NCI-H446 (cell line): ENCODE measurements around the gene TTLL1.
A peak's percentile ranks its signal among the peaks of the same experiment; 100 is the strongest.
"Not testable (repeated sequence)": the region's sequence is repeated elsewhere in the genome, so short reads cannot be mapped to it uniquely, and the experiment has no call there.

Experiments
- DNase-seq, 2 experiments: peaks; one replicate each; lab custom pipeline; 2025; lab: John Stamatoyannopoulos, UW

TTLL1 gene

GRCh38 chr22:43110444-43110926 lies 21.3 kb upstream of the TTLL1 start, which contains the start of gene BIK:
Gene BIK (plus strand): TSS chr22:43110750. CDS start chr22:43124023, 13,273 bp downstream.
- DNase-seq: no peak

DNA sequence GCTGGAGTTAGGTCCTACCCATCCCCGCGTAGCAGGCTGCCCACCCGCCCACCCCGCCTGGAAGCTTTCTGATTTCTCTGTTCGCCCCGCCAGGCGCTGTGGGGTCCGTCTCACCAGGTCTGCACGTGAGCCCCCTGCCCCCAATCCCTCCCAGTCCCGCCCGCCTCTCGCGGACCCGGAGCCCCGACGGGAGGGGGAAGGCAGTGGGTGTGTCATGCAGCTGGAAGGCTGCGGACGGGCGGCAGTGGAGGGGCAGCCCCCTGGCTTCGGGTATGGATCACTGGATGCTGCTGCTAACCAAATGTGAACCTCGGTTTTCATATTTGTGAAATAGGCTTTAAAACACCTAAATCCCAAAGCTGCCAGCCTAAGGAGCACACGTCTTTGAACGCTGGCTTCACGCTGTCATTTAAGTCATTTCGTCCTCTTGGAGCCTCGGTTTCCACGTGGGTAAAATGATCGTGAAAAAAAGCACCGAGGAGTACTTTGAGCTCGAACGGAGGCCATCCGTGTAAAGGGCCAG lies 20.8 kb upstream of the TTLL1 start:
- no peak for DNase-seq

DNA sequence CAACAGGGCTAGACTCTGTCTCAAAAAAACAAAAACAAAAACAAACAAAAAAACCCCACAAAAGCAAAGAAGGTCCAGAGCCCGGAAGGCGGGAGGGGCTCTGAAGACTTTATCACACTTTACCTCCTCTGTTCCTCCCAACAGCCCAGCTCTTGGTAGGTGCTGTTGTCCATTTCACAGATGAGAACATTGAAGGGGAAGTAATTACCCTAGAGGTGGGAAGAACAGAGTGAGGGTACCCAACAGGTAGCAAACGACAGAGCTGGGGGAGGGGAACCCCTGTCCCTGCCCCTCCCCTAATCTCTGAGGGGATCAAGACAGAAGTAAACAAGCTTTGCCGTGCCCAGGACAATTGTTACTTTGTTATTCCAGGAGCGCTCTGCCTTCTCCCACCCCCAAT lies 20.3 kb upstream of the TTLL1 start:
- no peak for DNase-seq

DNA sequence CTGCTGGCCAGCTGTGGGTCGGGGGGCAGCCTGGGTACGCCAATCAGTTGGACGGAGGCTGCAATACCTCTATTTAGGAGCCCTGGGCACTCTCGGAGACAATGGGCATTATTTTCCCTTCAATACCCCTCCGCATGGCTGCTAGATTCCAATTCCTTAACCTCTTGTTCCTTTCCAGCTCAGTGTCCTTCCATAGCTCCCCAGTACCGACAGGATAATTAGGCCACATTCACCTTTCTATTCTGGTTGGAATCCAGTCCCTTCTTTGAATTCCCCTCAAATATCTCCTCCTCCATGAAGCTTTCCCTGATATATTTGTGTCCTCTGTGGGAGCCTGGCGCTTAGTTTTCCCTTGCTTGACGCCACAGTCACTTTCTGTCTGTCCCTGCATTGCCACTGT lies 17.1 kb upstream of the TTLL1 start:
- no peak for DNase-seq

- DNase-seq: not testable (repeated sequence)
Observed at GRCh38 chr22:43104950-43105349, 15.8 kb upstream of the TTLL1 start.

DNA sequence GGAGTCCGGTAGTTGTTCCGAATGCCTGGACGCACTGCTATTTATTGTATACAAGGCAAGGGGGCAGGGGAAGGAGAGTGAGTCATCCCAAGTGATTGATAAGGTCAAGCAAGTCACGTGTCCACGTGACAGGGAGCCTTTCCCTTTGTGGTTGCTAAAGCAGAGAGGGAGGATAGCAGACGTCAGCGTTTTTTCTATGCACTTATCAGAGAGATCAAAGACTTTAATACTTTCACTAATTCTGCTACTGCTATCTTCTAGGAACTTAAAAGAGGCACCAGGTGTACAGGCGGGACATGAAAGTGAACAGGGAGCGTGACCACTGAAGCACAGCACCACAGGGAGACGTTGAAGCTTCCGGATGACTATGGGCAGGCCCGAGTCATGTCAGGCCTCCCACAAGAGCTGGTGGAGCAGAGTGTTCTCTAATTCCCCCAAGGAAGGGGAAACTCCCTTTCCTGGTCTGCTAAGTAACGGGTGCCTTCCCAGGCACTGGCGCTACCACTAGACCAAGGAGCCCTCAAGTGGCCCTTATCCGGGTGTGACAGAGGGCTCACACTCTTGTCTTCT lies 14.9 kb upstream of the TTLL1 start:
- DNase-seq: not testable (repeated sequence)

DNA sequence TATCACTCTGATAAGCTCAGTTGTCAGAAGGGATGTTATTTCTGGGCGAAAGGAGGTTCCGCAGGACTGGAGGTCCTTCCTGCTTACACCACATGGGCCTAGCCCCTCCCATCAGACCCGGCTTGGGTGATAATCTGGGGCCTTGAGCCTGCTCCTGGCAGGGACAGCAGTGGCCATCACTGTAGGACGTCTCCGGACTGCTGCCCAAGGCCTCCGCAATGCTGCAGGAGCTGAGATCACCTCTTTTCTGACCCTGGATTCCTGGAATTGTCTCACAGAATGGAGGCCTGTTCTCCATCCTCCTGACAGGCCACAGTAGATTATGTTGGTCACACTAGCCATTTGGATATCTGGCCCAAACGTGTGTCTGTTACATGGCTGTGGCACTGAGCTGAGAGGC lies 12.1 kb upstream of the TTLL1 start:
- no peak for DNase-seq

DNA sequence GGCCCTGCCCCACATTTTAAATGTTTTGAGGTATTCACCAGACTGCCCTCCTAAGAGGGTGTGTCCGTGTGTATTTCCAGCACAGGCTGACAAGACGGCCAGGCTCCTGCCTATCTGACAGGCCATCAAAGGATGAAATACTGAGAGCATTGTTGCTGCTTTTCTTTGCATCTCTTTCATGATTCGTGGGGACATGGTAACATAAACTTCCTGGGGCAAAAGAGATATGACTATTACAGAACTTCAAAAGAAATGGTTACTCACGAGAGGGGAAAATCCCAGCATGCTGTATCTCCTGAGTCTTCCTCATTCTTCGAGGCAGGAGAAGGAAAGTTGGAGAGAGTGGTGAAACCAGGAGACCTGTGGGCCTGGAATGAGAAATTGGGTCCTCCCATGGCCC lies 11.0 kb upstream of the TTLL1 start:
- DNase-seq: no peak

DNA sequence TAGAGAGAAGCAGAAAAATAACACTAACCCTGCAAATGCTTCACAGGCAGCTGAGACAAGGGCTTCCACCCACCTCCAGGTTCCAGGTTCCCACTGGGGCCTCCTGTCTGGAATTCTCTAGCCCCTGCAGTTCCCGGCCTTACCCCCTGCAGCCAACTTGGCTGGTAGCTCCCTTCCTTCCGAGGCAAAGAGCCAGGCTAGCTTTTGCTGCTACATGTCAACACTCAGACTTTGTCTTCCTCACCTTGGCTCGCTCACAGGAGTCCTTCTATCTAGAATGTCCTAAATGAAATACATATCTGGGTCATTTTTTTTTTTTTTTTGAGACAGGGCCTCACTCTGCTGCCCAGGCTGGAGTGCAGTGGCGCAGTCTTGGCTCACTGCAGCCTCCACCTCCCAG lies 9.9 kb upstream of the TTLL1 start:
- peak in 1 of 2 experiments; percentile 52 for DNase-seq

- DNase-seq: no peak
Observed at GRCh38 chr22:43098356-43098755, 9.2 kb upstream of the TTLL1 start.

- no peak for DNase-seq
Observed at GRCh38 chr22:43096420-43096819, 7.2 kb upstream of the TTLL1 start.

- DNase-seq: no peak
Observed at GRCh38 chr22:43094551-43094950, 5.4 kb upstream of the TTLL1 start.

DNA sequence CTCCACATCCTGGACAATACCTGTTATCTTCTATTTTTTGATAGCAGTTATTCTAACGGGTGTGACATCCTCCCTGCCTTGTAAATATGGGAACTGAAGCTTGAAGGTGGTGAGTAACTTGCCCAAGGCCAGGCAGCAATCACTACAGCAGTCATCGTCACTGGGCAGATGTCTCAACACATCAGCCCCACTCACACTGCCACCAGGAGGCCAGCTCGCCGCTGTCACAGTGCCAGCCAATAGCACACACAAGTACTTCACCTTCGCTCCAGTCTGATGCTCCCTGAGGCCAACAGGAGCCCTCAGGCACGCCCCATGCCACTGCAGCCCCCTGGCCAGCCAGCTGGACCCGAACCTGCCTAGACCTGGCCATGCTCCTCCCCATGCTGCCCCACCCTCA lies 4.9 kb upstream of the TTLL1 start:
- DNase-seq: no peak

- DNase-seq: no peak
Observed at GRCh38 chr22:43092085-43092484, 2.9 kb upstream of the TTLL1 start.

DNA sequence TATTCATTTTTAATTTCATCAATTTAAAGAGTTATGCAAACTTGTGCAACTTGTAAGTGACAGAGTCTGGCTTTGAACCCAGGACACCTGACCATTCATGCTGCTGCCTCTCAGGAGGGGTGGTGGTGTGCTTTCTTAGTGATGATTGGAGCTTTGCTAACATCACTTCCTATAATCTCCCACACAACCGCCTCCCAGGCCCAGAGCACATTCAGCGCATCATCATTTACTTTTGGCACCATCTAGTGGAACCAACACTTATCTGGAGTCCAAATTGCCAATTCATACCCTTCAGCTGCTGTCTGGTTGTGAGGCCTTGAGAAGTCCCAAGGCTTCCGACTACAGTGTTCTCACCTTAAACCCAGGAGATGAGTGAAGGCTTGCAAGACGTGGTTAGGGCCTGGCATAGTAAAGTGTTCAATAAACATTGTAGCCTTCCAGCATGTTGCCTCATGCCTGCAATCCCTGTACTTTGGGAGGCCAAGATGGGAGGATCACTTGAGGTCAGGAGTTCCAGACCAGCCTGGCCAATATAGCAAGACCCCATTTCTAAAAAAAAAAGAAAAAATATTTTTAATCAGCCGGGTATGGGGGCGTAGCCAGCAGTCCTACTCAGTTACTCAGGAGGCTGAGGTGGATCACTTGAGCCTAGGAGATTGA lies 1.1 kb upstream of the TTLL1 start:
- peak; percentile 43 to 79 for DNase-seq

- no peak for DNase-seq
Observed at GRCh38 chr22:43088627-43088983, 586 bp downstream of the TTLL1 start.

DNA sequence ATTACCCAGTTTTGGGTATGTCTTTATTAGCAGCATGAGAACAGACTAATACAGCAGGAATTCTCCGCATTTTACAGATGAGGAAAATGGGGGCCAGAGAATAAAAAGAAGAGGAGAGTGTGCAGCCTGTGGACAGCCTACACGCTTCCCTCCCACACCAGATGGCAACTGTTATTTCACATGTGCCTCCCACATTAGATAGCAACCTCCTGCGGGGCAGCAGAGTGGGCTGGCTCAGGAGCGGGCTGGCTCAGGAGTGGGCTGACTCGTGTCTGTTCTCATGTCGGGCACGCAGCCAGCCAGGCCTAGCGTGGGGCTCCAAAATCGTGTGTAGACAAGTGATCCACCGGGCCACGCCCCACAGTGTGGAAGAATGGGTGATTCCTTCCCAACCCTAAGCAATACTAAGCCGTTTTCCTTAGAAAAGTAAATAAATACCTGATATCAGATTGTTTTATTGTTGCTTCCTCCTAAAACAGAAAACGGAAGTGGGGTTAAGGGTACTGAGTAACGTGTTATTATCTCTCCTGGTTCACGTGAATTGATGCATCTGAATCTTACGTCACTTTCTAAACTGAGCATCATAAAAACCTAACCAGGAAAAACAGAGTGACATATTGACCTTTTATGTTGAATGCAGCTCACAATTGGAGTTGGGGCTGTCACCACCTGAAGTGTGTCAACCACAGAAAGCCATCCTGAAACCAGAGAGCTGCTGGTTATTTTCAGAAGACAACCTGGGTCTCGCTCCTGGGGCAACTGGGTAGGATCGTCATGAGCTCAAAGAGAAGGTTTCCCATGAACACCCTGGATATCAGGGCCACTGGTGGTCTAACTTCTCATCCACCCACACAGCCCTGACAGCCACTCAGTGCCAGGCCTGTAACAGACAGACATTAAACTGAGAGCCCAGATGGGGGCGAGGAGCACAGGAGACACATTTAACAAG lies 3.3 kb downstream of the TTLL1 start:
- no peak for DNase-seq

DNA sequence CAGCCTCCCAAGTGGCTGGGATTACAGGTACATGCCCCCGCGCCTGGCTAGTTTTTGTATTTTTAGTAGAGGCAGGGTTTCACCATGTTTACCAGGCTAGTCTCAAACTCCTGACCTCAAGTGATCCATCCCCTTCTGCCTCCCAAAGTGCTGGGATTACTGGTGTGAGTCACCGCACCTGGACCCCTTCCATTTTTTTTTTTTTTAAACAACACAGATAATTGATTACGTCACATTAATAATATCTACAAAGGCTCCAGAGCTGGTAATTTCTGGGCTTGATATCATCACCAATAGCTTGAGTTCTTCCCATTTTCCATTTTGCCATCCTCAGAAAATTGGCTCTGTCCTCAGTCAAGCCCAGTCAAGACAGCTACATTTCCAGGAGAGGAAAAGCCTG lies 7.2 kb downstream of the TTLL1 start:
- no peak for DNase-seq

DNA sequence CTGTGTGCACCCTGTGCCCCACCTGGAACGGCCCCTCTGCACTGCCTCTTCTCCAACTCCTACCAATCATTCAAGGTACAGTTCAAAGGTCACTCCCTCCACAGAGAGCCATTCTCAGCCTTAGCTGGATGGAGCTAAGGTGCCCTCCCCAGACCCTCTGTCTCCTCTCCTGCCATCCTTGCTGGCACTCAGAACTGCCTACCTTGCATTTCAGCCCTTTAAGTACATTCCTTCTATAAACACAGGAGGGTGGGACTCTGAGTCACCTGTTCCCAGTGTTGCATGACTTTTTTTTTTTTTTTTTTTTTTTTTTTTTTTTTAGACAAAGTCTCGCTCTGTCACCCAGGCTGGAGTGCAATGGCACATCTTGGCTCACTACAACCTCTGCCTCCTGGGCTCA lies 8.6 kb downstream of the TTLL1 start:
- no peak for DNase-seq

DNA sequence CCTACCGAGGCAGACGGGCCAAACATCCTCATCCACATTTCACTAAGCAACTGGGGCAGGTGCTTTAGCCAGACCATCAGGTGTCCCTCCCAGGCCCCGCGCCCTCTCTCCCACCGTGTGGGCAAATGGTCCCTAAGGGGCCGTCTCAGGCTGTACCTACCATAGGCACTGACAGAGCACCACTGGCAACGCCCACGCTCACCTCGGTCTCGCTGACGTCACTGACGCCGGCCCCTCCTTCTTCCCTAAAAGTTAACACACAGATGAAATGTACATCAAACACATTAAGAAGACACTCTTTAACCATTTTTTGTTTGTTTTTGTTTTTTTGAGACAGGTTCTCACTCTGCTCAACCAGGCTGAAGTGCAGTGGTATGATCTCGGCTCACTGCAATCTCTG lies 9.4 kb downstream of the TTLL1 start:
- DNase-seq: no peak

DNA sequence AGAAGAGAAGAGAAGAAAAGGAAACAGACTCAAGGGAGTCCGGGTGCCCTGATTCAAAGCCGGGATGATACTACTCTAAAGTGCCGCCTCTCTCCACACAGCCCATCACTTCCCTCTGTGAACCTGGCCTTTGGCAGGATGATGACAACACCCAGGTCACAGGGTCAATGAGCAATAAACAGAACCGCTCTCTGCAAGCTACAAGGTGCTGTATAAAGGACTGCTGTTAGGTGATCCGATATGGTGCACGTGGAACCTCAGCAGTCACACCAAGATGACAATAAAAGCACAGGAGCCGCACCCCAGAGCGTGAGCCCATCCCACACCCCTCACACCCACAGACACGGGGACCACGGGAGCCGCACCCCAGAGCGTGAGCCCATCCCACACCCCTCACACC lies 10.7 kb downstream of the TTLL1 start:
- DNase-seq: no peak

DNA sequence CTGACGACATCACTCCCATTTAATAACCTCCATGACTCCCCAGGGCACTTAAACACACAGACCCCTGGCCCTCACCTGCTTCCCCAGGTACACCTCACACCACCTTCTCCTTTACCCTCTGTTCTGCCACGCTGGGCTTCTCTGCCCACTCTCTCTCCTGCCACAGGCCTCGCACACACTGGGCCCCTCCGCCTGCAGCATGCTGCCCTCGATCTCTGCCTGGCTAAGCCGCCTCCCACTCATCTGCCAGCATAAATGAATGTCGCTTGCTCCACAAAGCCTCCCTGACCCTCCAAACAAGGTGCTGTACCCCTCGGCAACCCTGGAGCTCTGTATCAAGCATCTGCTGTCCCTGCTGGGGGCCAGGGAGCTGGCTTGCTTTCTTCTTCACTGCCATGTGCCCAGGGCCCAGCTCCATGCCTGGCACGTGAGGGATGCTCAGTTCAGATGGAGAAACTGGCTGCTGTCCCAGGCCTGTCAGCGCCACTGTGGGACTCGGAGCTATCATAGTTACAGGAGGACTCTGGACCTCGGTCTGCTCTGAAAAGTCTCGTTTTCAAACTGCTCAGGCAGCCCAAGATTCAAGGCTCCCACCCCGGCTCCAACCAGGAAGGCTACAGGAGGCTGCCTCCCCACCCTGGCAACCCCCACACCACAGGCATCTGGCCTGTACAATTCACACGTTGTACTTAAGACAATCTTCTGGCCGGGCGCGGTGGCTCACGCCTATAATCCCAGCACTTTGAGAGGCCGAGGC lies 11.9 kb downstream of the TTLL1 start:
- peak; percentile 67 to 88 for DNase-seq
